ENCODE results near the gene HMCN1. TPM values are rescaled to one million over a fixed set of nuclear protein-coding genes. Genes with fewer than 3 reads are reported as not detected.

Gene HMCN1
- polyA plus RNA-seq (2013, experiment 1 of 2; ENCODE audit: insufficient read length), result 89.2 TPM
- polyA plus RNA-seq (2013, experiment 2 of 2; ENCODE audit: insufficient read length), result 130 TPM

GRCh38 chr1:185733818-185734735 lies at the start of gene HMCN1:
Gene HMCN1, plus strand, starts transcription at chr1:185734391. Its CDS starts 389 bp downstream, at chr1:185734780.
- peak; percentile 90 for DNase-seq

- no peak for DNase-seq
Measured at GRCh38 chr1:185686821-185687778, 47.1 kb upstream of the HMCN1 start.

- no peak for DNase-seq
Measured at GRCh38 chr1:185690527-185690926, 43.7 kb upstream of the HMCN1 start.

- DNase-seq, result no peak
Measured at GRCh38 chr1:185693654-185694053, 40.5 kb upstream of the HMCN1 start.

- DNase-seq, result peak; percentile 9
Measured at GRCh38 chr1:185694081-185694480, 40.1 kb upstream of the HMCN1 start.

- no peak for DNase-seq
Measured at GRCh38 chr1:185695299-185695698, 38.9 kb upstream of the HMCN1 start.

- no peak for DNase-seq
Measured at GRCh38 chr1:185696422-185697150, 37.6 kb upstream of the HMCN1 start.

- DNase-seq, result no peak
Measured at GRCh38 chr1:185699874-185700273, 34.3 kb upstream of the HMCN1 start.

GRCh38 chr1:185701650-185702049 lies 32.5 kb upstream of the HMCN1 start:
- DNase-seq, result peak; percentile 11

GRCh38 chr1:185704181-185704580 lies 30.0 kb upstream of the HMCN1 start:
- DNase-seq, result no peak

GRCh38 chr1:185716095-185716494 lies 18.1 kb upstream of the HMCN1 start:
- DNase-seq, result no peak

GRCh38 chr1:185719021-185719420 lies 15.2 kb upstream of the HMCN1 start:
- peak; percentile 99 for DNase-seq

GRCh38 chr1:185720633-185721272 lies 13.4 kb upstream of the HMCN1 start:
- DNase-seq, result peak; percentile 72

GRCh38 chr1:185721553-185721952 lies 12.6 kb upstream of the HMCN1 start:
- no peak for DNase-seq

GRCh38 chr1:185722098-185722497 lies 12.1 kb upstream of the HMCN1 start:
- no peak for DNase-seq

GRCh38 chr1:185727726-185728125 lies 6.5 kb upstream of the HMCN1 start:
- DNase-seq, result peak; percentile 38

- no peak for DNase-seq
Measured at GRCh38 chr1:185731446-185731845, 2.7 kb upstream of the HMCN1 start.

GRCh38 chr1:185732951-185733350 lies 1.2 kb upstream of the HMCN1 start:
- no peak for DNase-seq

GRCh38 chr1:185734929-185735700 lies 924 bp downstream of the HMCN1 start:
- no peak for DNase-seq

GRCh38 chr1:185735701-185736064 lies 1.5 kb downstream of the HMCN1 start:
- no peak for DNase-seq

GRCh38 chr1:185739967-185740366 lies 5.8 kb downstream of the HMCN1 start:
- DNase-seq, result no peak

Measured in fibroblast of skin of back (primary cell).